Caco-2 (cell line): ENCODE measurements around the gene CYTH4. TPM values are rescaled to one million over a fixed set of nuclear protein-coding genes. Genes with fewer than 3 reads are reported as not detected.
A peak's percentile ranks its signal among the peaks of the same experiment; 100 is the strongest.

ENCODE experiments used
- BruUV-seq: library from RNA; stranded (reverse); fragments of 400-500 nt; replicated peaks from 2 replicates; lab custom pipeline; 2021; lab: Mats Ljungman, UMichigan
- CTCF ChIA-PET: fragments of 300-600 bp; sonication (Branson Sonifier 250); formaldehyde crosslinking; loops from one replicate; lab custom pipeline; 2022; ENCODE audit warnings: antibody characterized with exemption; lab: Charles Lee
- POLR2A ChIA-PET: fragments of 300-600 bp; sonication (Branson Sonifier 250); formaldehyde crosslinking; loops from one replicate; lab custom pipeline; 2022; ENCODE audit warnings: antibody characterized with exemption; lab: Charles Lee
- DNase-seq, 2 experiments: peaks; one replicate each; pipeline versions ENCODE4 v3.0.0 to v3.0.0-alpha.2; 2020 to 2022
- H3K27me3 ChIP-seq: replicated peaks from 2 replicates; pipeline ENCODE4 v1.6.0; 2011; ENCODE audit warnings: low read length; ENCODE audit not compliant: control insufficient read depth, insufficient read depth
- H3K36me3 ChIP-seq: 2 replicates; pipeline ENCODE4 v1.5.1; 2011; ENCODE audit warnings: low read length; ENCODE audit not compliant: control insufficient read depth, insufficient read depth
- H3K4me1 ChIP-seq: fragments of 250-450 bp; sonication (Bioruptor Pico); 2 replicates; pipeline ENCODE4 v1.5.1; 2020; ENCODE audit warnings: mild to moderate bottlenecking
- H3K4me3 ChIP-seq: 2 replicates; pipeline ENCODE4 v1.5.1; 2011; ENCODE audit warnings: low read depth, mild to moderate bottlenecking, control low read depth, low read length
- H3K9me3 ChIP-seq: fragments of 250-450 bp; sonication (Bioruptor Pico); 2 replicates; pipeline ENCODE4 v1.5.1; 2020; ENCODE audit warnings: mild to moderate bottlenecking, moderate library complexity
- H3K27ac Mint-ChIP-seq: one replicate; pipeline ENCODE4 v1.8.0; 2022; ENCODE audit warnings: mixed read lengths; ENCODE audit not compliant: unreplicated experiment
- H3K27me3 Mint-ChIP-seq: one replicate; pipeline ENCODE4 v1.8.0; 2022; ENCODE audit warnings: mixed read lengths; ENCODE audit not compliant: insufficient read depth, unreplicated experiment
- H3K36me3 Mint-ChIP-seq: one replicate; pipeline ENCODE4 v1.8.0; 2022; ENCODE audit warnings: mild to moderate bottlenecking, mixed read lengths; ENCODE audit not compliant: insufficient read depth, unreplicated experiment
- H3K4me1 Mint-ChIP-seq: one replicate; pipeline ENCODE4 v1.8.0; 2022; ENCODE audit warnings: low read depth, mixed read lengths; ENCODE audit not compliant: unreplicated experiment
- H3K4me3 Mint-ChIP-seq: one replicate; pipeline ENCODE4 v1.8.0; 2022; ENCODE audit warnings: mild to moderate bottlenecking, moderate library complexity, mixed read lengths; ENCODE audit not compliant: unreplicated experiment
- H3K9me3 Mint-ChIP-seq: one replicate; pipeline ENCODE4 v1.8.0; 2022; ENCODE audit warnings: mixed read lengths; ENCODE audit not compliant: unreplicated experiment
- intact Hi-C: fragments of 100-400 bp; cut with micrococcal nuclease; formaldehyde crosslinking; loops from one replicate; pipeline ENCODE4 v1.10.0; 2022; ENCODE audit not compliant: unreplicated experiment
- total RNA-seq: library from RNA; stranded (reverse); gene quantifications from 2 replicates; pipeline ENCODE4 v1.2.3, GENCODE V29; 2022
- TF ChIP-seq, protein P1 (sequence below), 2 experiments: fragments of 200-600 bp in 1 of 2; IDR thresholded peaks; 1 replicate in 1 of 2; 2 replicates in 1 of 2; pipeline versions ENCODE4 v1.5.1 to v1.8.0; 2011 to 2022; ENCODE audit warnings: antibody characterized with exemption in 1 of 2, control low read depth in 1 of 2, inconsistent platforms in 1 of 2, low read depth in 1 of 2, low read length in 1 of 2, mild to moderate bottlenecking in 1 of 2, moderate library complexity in 1 of 2; ENCODE audit not compliant: insufficient read depth in 1 of 2, severe bottlenecking in 1 of 2, unreplicated experiment in 1 of 2

CYTH4 gene
- total RNA-seq, 1 experiment from 2014 or later: not detected

- POLR2A ChIA-PET: no interaction called here
- TF ChIP-seq, protein P1, sequence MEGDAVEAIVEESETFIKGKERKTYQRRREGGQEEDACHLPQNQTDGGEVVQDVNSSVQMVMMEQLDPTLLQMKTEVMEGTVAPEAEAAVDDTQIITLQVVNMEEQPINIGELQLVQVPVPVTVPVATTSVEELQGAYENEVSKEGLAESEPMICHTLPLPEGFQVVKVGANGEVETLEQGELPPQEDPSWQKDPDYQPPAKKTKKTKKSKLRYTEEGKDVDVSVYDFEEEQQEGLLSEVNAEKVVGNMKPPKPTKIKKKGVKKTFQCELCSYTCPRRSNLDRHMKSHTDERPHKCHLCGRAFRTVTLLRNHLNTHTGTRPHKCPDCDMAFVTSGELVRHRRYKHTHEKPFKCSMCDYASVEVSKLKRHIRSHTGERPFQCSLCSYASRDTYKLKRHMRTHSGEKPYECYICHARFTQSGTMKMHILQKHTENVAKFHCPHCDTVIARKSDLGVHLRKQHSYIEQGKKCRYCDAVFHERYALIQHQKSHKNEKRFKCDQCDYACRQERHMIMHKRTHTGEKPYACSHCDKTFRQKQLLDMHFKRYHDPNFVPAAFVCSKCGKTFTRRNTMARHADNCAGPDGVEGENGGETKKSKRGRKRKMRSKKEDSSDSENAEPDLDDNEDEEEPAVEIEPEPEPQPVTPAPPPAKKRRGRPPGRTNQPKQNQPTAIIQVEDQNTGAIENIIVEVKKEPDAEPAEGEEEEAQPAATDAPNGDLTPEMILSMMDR (IDR thresholded peaks at IDR 0.05; ENCODE audit: insufficient read depth in 1 of 2, low read depth in 1 of 2, low read length in 1 of 2, severe bottlenecking in 1 of 2, unreplicated experiment in 1 of 2): no peak
- CTCF ChIA-PET: no interaction called here
- Histone ChIP-seq H3K27me3 (no peaks in the 10 kb centered on the region), H3K4me3 (no peak overlapping the region), H3K9me3 (no peaks in the 10 kb centered on the region), H3K36me3 (no peaks in the 10 kb centered on the region), H3K4me1 (peaks cover 6% of the 10 kb centered on the region; the same call in 1 of the 2 replicates)
- no peaks in the 10 kb centered on the region for H3K9me3 Mint-ChIP-seq
- no peaks in the 10 kb centered on the region for H3K27me3 Mint-ChIP-seq
- no TSS peak for BruUV-seq
- peak overlapping the region; percentile 33 for H3K27ac Mint-ChIP-seq
- intact Hi-C loops: no loop called here
- H3K4me3 Mint-ChIP-seq: no peak overlapping the region
- no peaks in the 10 kb centered on the region for H3K4me1 Mint-ChIP-seq
- no peak for DNase-seq
- peaks cover 5% of the 10 kb centered on the region for H3K36me3 Mint-ChIP-seq
Measured at GRCh38 chr22:37303821-37304274, 21.5 kb downstream of the CYTH4 start.

DNA sequence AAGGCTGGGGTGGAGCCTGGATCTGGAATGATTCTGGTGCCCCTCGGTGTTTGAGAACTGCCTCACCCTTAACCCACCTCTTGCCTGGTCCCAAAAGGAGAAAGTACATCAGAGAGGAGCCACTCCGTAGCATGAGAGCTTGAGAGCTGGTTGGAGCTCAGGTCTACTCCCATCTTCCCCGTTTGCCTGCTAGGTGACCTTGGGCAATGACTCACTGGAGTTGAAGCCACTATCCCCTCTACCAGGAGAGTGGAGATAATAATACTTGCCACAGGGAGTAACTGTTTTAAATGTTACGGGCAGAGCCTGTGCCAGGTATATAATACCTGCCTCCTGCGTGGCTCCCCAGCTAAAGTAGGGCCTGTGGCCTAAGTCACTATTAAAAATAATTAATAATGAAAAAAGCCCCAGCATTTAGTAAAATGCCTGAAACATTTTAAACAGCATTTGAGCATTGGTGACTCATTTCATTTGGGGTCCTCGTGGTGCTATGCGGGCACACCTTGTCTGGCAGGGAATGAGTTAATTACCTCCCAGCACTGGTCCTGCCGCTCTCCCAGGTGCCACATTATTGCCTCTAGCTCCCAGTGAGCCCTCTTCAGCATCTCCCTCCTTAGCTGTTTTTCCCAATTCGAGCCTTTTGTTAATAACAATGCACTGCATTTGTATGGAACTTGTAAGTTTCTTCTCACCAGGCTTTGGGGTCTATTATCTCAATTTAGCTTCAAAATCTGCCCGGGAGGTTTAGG, 22.5 kb downstream of the CYTH4 start:
- Histone ChIP-seq H3K36me3 (no peaks in the 10 kb centered on the region), H3K9me3 (no peaks in the 10 kb centered on the region), H3K4me3 (no peak overlapping the region), H3K4me1 (peaks cover 6% of the 10 kb centered on the region; the same call in 1 of the 2 replicates), H3K27me3 (no peaks in the 10 kb centered on the region)
- peaks cover 5% of the 10 kb centered on the region for H3K36me3 Mint-ChIP-seq
- no peaks in the 10 kb centered on the region for H3K9me3 Mint-ChIP-seq
- no peak overlapping the region for H3K27ac Mint-ChIP-seq
- H3K4me3 Mint-ChIP-seq: no peak overlapping the region
- ChIA-PET POLR2A (no interaction called here), CTCF (interaction anchor here (0.7 kb wide), 1 partner anchor 151 kb away, joined by 3 read pairs; no protein-coding TSS in a partner anchor)
- no TSS peak for BruUV-seq
- DNase-seq: no peak
- H3K27me3 Mint-ChIP-seq: no peaks in the 10 kb centered on the region
- intact Hi-C loops: no loop called here
- TF ChIP-seq, protein P1 (IDR thresholded peaks at IDR 0.05; ENCODE audit: insufficient read depth in 1 of 2, low read depth in 1 of 2, low read length in 1 of 2, severe bottlenecking in 1 of 2, unreplicated experiment in 1 of 2): no peak
- H3K4me1 Mint-ChIP-seq: no peaks in the 10 kb centered on the region

DNA sequence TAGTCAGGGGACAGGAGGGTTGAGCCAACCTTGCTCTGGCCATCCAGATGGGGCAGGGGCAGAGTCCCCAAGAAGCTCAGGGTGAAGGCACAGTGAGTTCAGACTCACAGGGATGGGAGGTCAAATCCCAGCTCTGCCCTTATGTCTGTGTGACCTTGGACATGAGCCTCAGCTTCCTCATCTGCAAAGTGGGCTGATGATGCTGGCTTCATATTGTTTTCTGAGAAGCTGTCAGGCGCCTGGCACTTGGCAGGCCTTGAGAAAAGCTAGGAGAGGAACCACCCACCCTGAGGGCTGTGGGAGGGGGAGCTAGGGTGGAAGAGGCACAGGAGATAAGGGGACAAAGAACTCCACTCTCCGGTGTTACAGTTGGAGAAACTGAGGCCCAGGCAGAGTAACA, 23.6 kb downstream of the CYTH4 start:
- H3K4me1 ChIP-seq: peaks cover 6% of the 10 kb centered on the region; the same call in 1 of the 2 replicates
- no peaks in the 10 kb centered on the region for H3K36me3 ChIP-seq
- TF ChIP-seq, protein P1 (IDR thresholded peaks at IDR 0.05; ENCODE audit: insufficient read depth in 1 of 2, low read depth in 1 of 2, low read length in 1 of 2, severe bottlenecking in 1 of 2, unreplicated experiment in 1 of 2): no peak
- no peaks in the 10 kb centered on the region for H3K9me3 Mint-ChIP-seq
- ChIA-PET POLR2A (no interaction called here), CTCF (interaction anchor here (0.6 kb wide), 1 partner anchor 22 kb away, joined by 7 read pairs; no protein-coding TSS in a partner anchor)
- no peaks in the 10 kb centered on the region for H3K4me1 Mint-ChIP-seq
- intact Hi-C loops: no loop called here
- H3K27me3 ChIP-seq: no peaks in the 10 kb centered on the region
- peaks cover 5% of the 10 kb centered on the region for H3K36me3 Mint-ChIP-seq
- no TSS peak for BruUV-seq
- no peaks in the 10 kb centered on the region for H3K27me3 Mint-ChIP-seq
- H3K4me3 ChIP-seq: no peak overlapping the region
- no peak overlapping the region for H3K4me3 Mint-ChIP-seq
- no peak for DNase-seq
- H3K27ac Mint-ChIP-seq: no peak overlapping the region
- H3K9me3 ChIP-seq: no peaks in the 10 kb centered on the region
